Erythroblast (primary cell): ENCODE results near the gene BMAL1.
"Not testable (repeated sequence)": the region's sequence is repeated elsewhere in the genome, so short reads cannot be mapped to it uniquely, and the experiment has no call there.

Experiments used
- DNase-seq, 2 experiments: peaks; one replicate each; lab custom pipeline; 2025; lab: John Stamatoyannopoulos, UW
- GATA1 ChIP-seq: IDR thresholded peaks from 2 replicates; pipeline ENCODE4 v1.6.1; 2011; ENCODE audit warnings: low read depth, mild to moderate bottlenecking, control low read depth, low read length, moderate library complexity
- POLR2A ChIP-seq: IDR thresholded peaks from 2 replicates; pipeline ENCODE4 v1.6.1; 2011; ENCODE audit warnings: mild to moderate bottlenecking, low read length

Gene BMAL1

DNA sequence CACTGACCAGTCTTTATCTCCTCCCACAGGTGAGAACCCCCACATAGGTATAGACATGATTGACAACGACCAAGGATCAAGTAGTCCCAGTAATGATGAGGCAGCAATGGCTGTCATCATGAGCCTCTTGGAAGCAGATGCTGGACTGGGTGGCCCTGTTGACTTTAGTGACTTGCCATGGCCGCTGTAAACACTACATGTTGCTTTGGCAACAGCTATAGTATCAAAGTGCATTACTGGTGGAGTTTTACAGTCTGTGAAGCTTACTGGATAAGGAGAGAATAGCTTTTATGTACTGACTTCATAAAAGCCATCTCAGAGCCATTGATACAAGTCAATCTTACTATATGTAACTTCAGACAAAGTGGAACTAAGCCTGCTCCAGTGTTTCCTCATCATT is 109.0 kb downstream of the BMAL1 start:
- TF ChIP-seq GATA1: no peak
- TF ChIP-seq POLR2A: no peak
- DNase-seq: no peak

DNA sequence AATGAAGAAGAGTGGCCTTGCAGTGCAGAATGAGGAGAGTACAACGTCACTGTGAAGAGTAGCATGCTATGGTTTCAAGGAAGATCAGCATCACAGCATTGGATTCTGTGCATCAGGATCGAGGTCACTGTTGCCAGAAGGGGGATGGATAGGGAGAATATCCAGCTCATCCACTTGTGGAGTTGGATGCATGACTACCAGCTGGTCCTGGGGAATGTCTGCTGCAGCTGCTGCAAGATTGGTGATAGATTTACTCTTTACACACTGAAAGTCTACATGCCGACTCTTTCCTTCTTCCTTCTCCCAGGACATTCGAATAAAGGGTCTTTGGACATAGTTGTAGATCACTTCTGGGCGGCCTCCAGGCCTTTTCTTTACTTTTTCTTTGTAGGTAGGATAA is 111.2 kb downstream of the BMAL1 start:
- no peak for DNase-seq
- TF ChIP-seq GATA1: no peak
- no peak for TF ChIP-seq POLR2A

DNA sequence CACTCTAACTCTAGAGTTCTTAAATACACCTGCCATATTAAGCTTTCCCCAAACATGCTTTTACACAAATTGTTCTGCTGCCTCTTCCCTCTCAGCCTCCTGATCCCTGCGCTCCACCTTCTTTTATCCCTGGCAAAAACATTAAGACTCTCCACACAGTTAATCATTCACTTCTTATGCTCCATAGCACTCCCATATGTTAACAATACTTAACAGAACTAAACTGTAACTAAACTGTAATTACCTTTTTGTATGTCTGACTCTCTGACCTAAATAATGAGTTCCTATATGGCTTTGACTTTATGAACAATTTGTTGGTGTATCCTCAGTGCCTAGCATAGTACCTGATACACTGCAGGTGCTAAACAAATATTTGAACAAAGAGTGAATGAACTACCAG is 113.6 kb downstream of the BMAL1 start:
- no peak for DNase-seq
- TF ChIP-seq GATA1 (no peak), POLR2A (no peak)

DNA sequence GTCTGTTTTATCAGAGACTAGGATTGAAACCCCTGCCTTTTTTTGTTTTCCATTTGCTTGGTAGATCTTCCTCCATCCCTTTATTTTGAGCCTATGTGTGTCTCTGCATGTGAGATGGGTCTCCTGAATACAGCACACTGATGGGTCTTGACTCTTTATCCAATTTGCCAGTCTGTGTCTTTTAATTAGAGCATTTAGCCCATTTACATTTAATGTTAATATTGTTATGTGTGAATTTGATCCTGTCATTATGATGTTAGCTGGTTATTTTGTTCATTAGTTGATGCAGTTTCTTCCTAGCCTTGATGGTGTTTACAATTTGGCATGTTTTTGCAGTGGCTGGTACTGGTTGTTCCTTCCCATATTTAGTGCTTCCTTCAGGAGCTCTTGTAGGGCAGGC is 120.7 kb downstream of the BMAL1 start:
- DNase-seq: not testable (repeated sequence)

DNA sequence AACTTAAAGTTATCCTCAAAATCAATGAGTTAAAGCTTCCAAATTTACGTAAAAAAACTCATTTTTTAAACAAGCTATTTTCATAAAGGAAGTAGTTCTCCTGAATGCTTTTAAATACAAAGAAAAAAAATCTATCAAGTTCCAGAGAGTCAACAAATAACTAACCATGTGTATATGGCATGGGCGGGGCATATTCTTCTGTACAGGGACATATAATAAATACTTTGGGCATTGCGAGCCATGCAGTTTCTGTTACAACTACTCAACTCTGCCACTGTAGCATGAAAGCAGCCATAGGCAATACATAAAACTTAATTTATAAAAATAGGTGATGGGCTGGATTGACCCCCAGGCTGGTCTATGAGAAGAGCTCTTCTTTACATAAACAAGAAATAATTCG is 127.6 kb downstream of the BMAL1 start:
- TF ChIP-seq POLR2A: no peak
- no peak for TF ChIP-seq GATA1

DNA sequence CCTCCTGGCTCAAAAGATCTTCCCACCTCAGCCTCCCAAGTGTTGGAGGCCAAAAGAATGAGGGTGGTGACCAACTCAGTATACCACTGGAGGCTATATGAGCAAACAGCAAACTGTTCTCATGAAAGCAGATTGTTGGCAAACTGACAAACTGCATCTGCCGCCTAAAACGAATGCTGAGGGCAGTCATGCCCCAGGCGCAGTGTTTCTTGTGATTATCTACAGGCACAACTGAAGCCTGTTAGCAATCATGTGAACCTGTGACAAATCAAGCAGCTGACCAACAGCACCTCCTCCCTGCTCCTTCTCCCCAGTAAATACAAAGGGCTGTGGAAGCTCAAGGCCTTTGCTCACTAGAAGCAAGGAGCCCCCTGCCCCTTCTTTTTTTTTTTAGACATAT is 137.6 kb downstream of the BMAL1 start:
- TF ChIP-seq POLR2A: no peak
- TF ChIP-seq GATA1: no peak
- DNase-seq: peak; percentile 8 to 49

More for the DNA sequence above, 127.6 kb downstream of the BMAL1 start:
- DNase-seq: no peak

DNA sequence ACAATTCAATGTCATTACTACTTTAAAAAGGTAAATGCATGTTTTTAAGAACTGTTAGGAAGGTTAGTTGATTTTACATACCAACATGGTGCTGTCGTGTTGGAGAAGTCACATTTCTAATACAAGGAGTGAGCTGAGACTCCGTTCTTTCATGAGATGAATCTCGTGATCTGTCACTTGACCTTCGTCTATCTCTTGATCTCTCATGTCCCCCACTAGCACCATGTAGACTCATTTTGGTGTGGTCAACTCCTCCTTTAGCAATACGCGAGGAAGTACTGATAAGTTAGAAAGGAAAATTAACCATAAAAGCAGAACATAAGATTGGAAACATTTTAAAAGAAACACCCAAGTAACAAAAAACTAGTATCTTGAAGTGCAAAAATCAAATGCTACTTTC is 144.0 kb downstream of the BMAL1 start:
- TF ChIP-seq GATA1: no peak
- no peak for TF ChIP-seq POLR2A
- peak; percentile 12 to 29 for DNase-seq

DNA sequence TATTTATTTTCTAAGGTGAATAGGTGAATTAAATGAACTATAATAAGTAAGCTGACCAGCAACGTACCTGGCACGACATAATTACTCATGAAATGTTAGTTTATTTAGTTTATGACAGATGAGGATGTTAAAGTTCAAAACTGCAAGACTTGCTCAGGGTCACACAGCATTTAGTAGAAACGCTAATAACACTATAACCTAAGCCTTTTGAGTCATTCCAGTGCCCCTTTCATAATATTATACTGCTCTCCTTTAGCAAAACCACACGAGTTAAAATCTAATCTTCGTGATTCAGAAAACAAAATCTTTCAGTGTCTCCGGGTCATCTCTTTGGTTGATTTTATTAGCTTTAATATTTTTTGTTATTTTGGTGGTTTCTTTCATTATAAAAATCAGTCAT is 145.8 kb downstream of the BMAL1 start:
- TF ChIP-seq GATA1 (no peak), POLR2A (no peak)
- no peak for DNase-seq

DNA sequence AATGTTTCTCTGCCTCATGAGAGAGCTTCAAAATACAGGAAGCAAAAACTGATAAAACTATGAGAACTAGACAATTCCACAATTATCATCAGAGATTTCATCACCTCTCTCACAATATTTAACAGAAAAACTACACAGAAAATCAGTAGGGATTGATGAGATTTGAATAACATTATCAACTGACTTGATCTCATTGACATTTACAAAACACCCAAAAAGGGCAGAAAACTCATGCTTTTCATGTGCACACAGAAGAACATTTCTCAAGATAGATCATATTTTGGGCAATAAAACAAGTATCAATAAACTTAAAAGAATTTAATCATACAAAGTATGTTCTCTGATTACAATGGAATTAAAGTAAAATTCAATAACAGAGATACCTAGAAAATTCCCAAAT is 149.8 kb downstream of the BMAL1 start:
- DNase-seq: no peak
- no peak for TF ChIP-seq GATA1
- TF ChIP-seq POLR2A: no peak

DNA sequence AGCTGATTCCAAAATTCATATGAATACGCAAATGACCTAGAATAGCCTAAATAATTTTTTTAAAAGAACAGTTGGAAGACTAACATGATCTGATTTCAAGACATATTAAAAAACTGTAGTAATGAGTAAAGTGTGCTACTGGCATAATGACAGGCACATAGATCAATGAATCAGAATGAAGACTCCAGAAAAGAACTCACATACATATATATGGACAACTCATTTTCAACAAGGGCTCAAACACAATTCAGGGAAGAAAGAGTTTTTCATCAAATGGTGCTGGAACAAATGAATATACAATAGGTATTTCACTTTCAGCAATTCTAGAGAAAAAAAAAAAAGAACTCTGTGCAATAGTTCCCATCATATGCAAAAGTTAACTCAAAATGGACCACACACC is 151.7 kb downstream of the BMAL1 start:
- DNase-seq: no peak
- TF ChIP-seq POLR2A: no peak
- no peak for TF ChIP-seq GATA1

DNA sequence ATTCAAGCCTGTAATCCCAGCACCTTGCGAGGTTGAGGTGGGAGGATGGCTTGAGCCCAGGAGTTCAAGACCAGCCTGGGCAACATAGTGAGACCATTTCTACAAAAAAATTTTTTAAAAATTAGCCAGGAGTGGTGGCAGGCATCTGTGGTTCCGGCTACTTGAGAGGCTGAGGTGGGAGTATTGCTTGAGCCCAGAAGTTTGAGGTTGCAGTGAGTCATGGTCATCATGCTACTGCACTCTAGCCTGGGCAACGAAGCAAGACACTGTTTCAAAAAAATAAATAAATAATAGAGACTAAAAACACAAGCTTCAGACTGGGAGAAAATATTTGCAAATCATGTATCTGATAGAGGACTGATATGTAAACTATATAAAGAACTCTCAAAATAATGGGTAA is 152.2 kb downstream of the BMAL1 start:
- TF ChIP-seq POLR2A (no peak), GATA1 (no peak)
- no peak for DNase-seq

DNA sequence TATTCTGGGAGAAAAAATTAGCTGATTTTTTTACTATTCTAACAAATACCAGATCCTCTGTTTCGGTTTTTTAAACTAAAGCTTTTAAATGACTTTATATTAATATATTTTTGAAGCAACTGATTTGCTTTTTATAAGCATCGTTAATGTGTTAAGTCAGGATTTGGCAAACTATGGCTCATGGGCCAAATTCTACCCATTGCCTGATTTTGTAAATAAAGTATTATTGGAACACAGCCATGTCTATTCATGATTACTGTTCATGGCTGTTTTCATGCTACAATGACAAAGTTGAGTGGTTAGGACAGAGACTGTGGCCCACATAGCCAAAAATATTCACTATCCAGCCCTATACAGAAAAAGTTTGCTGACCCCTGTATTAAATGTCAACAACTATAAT is 155.8 kb downstream of the BMAL1 start:
- no peak for DNase-seq
- TF ChIP-seq GATA1: no peak
- no peak for TF ChIP-seq POLR2A

DNA sequence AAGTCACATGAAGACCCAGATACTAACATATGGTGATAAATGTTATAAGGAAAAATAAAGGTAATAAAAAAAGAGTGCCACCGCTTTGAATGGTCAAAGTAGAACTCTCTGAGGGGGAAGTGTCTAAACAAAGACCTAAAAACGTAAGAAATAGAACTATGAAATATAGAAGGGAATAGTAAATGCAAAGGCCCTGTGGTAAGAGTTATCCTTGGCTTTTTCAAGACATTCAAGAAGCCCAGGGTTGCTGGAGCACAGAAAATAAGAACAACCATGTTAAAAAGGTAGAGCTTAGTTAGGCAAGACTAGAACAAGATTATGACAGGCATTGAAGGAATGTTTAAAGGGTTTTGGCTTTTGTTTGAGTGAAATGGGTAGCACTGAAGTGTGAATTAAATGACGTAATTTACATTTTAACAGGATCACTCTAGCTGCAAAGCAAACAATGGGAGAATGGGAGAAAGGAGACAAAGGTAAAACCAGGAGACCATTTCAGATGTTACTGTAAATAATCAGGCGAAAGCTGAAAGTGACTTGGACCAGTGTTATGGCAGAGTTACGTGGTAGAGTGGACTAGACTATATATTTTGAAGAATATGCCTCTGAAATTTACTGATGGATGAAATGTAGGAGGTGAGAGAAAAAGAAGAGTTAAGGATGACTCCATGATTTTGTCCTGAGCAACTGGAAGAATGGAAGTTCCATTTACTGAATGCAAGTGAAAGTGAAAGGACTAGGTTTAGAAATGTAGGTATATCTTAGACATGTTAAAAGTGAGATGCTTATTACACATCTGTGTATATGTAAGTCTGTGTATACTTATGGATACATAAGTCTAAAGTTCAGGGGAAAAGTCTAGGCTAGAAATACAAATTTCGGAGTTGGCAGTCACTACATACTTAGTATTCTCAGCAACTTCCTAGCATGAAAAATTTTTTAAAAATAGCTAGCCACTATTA is 156.9 kb downstream of the BMAL1 start:
- TF ChIP-seq GATA1 (no peak), POLR2A (no peak)
- DNase-seq: no peak

DNA sequence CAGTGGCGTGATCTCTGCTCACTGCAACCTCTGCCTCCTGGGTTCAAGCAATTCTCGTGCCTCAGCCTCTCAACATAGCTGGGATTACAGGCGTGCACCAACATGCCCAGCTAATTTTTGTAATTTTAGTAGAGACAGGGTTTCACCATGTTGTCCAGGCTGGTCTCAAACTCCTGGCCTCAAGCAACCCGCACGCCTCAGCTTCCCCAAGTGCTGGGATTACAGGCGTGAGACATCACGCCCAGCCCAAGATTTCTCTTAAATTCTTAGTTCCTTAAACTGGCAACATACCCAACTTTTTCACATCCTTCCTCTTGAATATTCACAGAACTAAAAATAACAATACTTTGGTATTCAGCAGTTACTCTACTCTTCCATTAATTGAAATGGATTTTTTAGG is 159.2 kb downstream of the BMAL1 start:
- not testable (repeated sequence) for DNase-seq
